Neural cell (in vitro differentiated cells): ENCODE data around the gene SEMA6A.

Experiments used
- EP300 ChIP-seq: fragments of 450-650 bp; conservative IDR thresholded peaks from 2 replicates; pipeline ENCODE4 v1.6.1; 2014; ENCODE audit warnings: antibody characterized with exemption, mild to moderate bottlenecking, moderate library complexity; ENCODE audit not compliant: poor library complexity, severe bottlenecking
- EZH2 ChIP-seq: fragments of 200-600, 300-800 bp; shearing (Covaris generic), sonication (generic); IDR thresholded peaks from 2 replicates; pipeline ENCODE4 v1.6.1; 2014; ENCODE audit warnings: antibody characterized with exemption, low read length, borderline replicate concordance, mild to moderate bottlenecking; ENCODE audit not compliant: insufficient read depth, poor library complexity, severe bottlenecking
- MXI1 ChIP-seq: fragments of 450-650 bp; conservative IDR thresholded peaks from 2 replicates; pipeline ENCODE4 v1.6.1; 2014; ENCODE audit warnings: antibody characterized with exemption, mild to moderate bottlenecking; ENCODE audit not compliant: poor library complexity, severe bottlenecking
- POLR2AphosphoS5 ChIP-seq: IDR thresholded peaks from 2 replicates; pipeline ENCODE4 v1.6.1; 2012
- RAD21 ChIP-seq: fragments of 450-650 bp; conservative IDR thresholded peaks from 2 replicates; pipeline ENCODE4 v1.6.1; 2014; ENCODE audit warnings: antibody characterized with exemption, mild to moderate bottlenecking, moderate library complexity
- SMC3 ChIP-seq: fragments of 450-650 bp; conservative IDR thresholded peaks from 2 replicates; pipeline ENCODE4 v1.6.1; 2014; ENCODE audit warnings: antibody characterized with exemption, mild to moderate bottlenecking, moderate library complexity; ENCODE audit not compliant: poor library complexity
- TAF1 ChIP-seq: IDR thresholded peaks from 2 replicates; pipeline ENCODE4 v1.6.1; 2012; ENCODE audit warnings: low read depth
- TF ChIP-seq, protein P1 (sequence below): fragments of 450-650 bp; IDR thresholded peaks from 2 replicates; pipeline ENCODE4 v1.5.1; 2014; ENCODE audit warnings: antibody characterized with exemption, mild to moderate bottlenecking, moderate library complexity; ENCODE audit not compliant: poor library complexity, severe bottlenecking
- TF ChIP-seq, protein P2 (sequence below): IDR thresholded peaks from 2 replicates; pipeline ENCODE4 v1.6.1; 2012; ENCODE audit warnings: borderline replicate concordance

DNA sequence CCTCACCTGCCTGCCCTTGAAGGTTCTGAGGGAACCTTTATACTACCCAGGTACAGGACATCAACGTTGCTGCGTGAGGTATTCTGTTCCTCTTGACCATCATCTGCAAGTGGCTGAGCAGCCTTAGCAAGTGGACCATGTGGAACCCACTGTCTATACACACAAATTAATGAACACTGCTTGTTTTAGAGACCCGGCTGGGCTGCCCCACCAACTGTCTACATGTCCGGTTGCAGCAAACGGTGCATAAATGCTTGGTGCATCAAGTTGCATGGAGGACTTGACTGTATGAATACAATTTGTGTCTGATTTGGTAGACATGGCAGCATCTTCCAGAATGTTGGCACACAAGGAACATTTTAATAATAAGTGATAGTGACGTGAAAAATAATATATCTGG lies 65.8 kb downstream of the SEMA6A start:
- TF ChIP-seq, protein P1, sequence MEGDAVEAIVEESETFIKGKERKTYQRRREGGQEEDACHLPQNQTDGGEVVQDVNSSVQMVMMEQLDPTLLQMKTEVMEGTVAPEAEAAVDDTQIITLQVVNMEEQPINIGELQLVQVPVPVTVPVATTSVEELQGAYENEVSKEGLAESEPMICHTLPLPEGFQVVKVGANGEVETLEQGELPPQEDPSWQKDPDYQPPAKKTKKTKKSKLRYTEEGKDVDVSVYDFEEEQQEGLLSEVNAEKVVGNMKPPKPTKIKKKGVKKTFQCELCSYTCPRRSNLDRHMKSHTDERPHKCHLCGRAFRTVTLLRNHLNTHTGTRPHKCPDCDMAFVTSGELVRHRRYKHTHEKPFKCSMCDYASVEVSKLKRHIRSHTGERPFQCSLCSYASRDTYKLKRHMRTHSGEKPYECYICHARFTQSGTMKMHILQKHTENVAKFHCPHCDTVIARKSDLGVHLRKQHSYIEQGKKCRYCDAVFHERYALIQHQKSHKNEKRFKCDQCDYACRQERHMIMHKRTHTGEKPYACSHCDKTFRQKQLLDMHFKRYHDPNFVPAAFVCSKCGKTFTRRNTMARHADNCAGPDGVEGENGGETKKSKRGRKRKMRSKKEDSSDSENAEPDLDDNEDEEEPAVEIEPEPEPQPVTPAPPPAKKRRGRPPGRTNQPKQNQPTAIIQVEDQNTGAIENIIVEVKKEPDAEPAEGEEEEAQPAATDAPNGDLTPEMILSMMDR, result no peak
- TF ChIP-seq POLR2AphosphoS5 (no peak), EP300 (no peak), TAF1 (no peak), RAD21 (no peak), EZH2 (no peak), SMC3 (no peak), MXI1 (no peak)
- TF ChIP-seq, protein P2, sequence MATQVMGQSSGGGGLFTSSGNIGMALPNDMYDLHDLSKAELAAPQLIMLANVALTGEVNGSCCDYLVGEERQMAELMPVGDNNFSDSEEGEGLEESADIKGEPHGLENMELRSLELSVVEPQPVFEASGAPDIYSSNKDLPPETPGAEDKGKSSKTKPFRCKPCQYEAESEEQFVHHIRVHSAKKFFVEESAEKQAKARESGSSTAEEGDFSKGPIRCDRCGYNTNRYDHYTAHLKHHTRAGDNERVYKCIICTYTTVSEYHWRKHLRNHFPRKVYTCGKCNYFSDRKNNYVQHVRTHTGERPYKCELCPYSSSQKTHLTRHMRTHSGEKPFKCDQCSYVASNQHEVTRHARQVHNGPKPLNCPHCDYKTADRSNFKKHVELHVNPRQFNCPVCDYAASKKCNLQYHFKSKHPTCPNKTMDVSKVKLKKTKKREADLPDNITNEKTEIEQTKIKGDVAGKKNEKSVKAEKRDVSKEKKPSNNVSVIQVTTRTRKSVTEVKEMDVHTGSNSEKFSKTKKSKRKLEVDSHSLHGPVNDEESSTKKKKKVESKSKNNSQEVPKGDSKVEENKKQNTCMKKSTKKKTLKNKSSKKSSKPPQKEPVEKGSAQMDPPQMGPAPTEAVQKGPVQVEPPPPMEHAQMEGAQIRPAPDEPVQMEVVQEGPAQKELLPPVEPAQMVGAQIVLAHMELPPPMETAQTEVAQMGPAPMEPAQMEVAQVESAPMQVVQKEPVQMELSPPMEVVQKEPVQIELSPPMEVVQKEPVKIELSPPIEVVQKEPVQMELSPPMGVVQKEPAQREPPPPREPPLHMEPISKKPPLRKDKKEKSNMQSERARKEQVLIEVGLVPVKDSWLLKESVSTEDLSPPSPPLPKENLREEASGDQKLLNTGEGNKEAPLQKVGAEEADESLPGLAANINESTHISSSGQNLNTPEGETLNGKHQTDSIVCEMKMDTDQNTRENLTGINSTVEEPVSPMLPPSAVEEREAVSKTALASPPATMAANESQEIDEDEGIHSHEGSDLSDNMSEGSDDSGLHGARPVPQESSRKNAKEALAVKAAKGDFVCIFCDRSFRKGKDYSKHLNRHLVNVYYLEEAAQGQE, result no peak
